HepG2 (cell line): ENCODE results near the gene SCUBE1.

Source experiments
- CTCF ChIP-seq: sonication (generic); formaldehyde crosslinking; IDR thresholded peaks from 2 replicates; pipeline ENCODE4 v1.5.0; 2020; ENCODE audit warnings: mild to moderate bottlenecking, missing genetic modification reagents, moderate library complexity
- FOSL1 ChIP-seq: sonication (generic); formaldehyde crosslinking; IDR thresholded peaks from 2 replicates; pipeline ENCODE4 v1.9.0; 2021; ENCODE audit warnings: missing genetic modification reagents, borderline replicate concordance
- MBNL3 ChIP-seq: fragments of 250-450 bp; sonication (Bioruptor Pico); conservative IDR thresholded peaks from 2 replicates; pipeline ENCODE4 v1.8.0; 2022; ENCODE audit warnings: mild to moderate bottlenecking, inconsistent platforms
- NR2C2 ChIP-seq: sonication (generic); formaldehyde crosslinking; IDR thresholded peaks from 2 replicates; pipeline ENCODE4 v1.4.0; 2020; ENCODE audit warnings: missing genetic modification reagents, mild to moderate bottlenecking, moderate library complexity, borderline replicate concordance
- ZNF570 ChIP-seq: sonication (generic); formaldehyde crosslinking; IDR thresholded peaks from 2 replicates; pipeline ENCODE4 v1.4.0; 2020; ENCODE audit warnings: mild to moderate bottlenecking, missing genetic modification reagents, borderline replicate concordance
- TF ChIP-seq, protein P1 (sequence below): sonication (generic); formaldehyde crosslinking; IDR thresholded peaks from 2 replicates; pipeline ENCODE4 v1.5.1; 2020; ENCODE audit warnings: missing genetic modification reagents, mild to moderate bottlenecking, borderline replicate concordance

GRCh38 chr22:43327157-43327438 lies 16.1 kb downstream of the SCUBE1 start:
- TF ChIP-seq FOSL1 (CRISPR knock-in tag): no peak
- no peak for TF ChIP-seq ZNF570 (CRISPR knock-in tag)
- no peak for TF ChIP-seq MBNL3 (CRISPR knock-in tag)
- TF ChIP-seq NR2C2 (CRISPR knock-in tag): no peak
- TF ChIP-seq CTCF (CRISPR knock-in tag): no peak
- TF ChIP-seq, protein P1, sequence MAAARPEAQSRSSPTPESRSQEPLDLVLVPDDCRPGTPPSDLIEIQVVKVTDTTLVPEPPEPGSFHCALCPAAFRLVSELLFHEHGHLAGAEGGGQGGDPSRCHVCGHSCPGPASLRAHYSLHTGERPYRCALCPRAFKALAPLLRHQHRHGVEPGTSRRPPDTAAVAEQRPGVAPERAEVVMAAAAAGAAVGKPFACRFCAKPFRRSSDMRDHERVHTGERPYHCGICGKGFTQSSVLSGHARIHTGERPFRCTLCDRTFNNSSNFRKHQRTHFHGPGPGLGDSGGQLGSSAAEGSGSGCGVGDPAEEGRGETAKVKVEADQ (CRISPR knock-in tag): no peak
